WTC11 (cell line): Measurements from ENCODE around the gene ABCA13. TPM values are rescaled to one million over a fixed set of nuclear protein-coding genes. Genes with fewer than 3 reads are reported as not detected.

Experiments
- ATAC-seq: fragments of 200-7000 bp; cut with Tn5 transposase; 2 replicates; pipeline ENCODE4 v1.10.0; 2021; ENCODE audit warnings: mild to moderate bottlenecking, moderate library complexity
- CTCF ChIA-PET: fragments of 300-600 bp; sonication (Branson Sonifier 250); formaldehyde crosslinking; loops from one replicate; lab custom pipeline; 2021; ENCODE audit warnings: antibody characterized with exemption; lab: Charles Lee
- POLR2A ChIA-PET: fragments of 350-600 bp; sonication (Branson Sonifier 250); formaldehyde crosslinking; loops from one replicate; lab custom pipeline; 2021; ENCODE audit warnings: antibody characterized with exemption; lab: Charles Lee
- DNase-seq: peaks from one replicate; pipeline ENCODE4 v3.0.0; 2021; ENCODE audit warnings: low spot score
- H3K27ac Mint-ChIP-seq: 2 replicates; pipeline ENCODE4 v1.8.0; 2021; ENCODE audit warnings: mixed read lengths
- H3K27me3 Mint-ChIP-seq: 2 replicates; pipeline ENCODE4 v1.8.0; 2021; ENCODE audit warnings: low read depth, mild to moderate bottlenecking, moderate library complexity, mixed read lengths
- H3K36me3 Mint-ChIP-seq: 2 replicates; pipeline ENCODE4 v1.8.0; 2021; ENCODE audit warnings: mixed read lengths
- H3K4me1 Mint-ChIP-seq: 2 replicates; pipeline ENCODE4 v1.8.0; 2022; ENCODE audit warnings: mixed read lengths
- H3K4me3 Mint-ChIP-seq: 2 replicates; pipeline ENCODE4 v1.8.0; 2021; ENCODE audit warnings: mild to moderate bottlenecking, moderate library complexity, mixed read lengths
- H3K9me3 Mint-ChIP-seq: 2 replicates; pipeline ENCODE4 v1.8.0; 2021; ENCODE audit warnings: mixed read lengths
- ATF1 ChIP-seq: sonication (generic); formaldehyde crosslinking; IDR thresholded peaks from 2 replicates; pipeline ENCODE4 v1.8.1; 2023; ENCODE audit warnings: mild to moderate bottlenecking, moderate library complexity, missing genetic modification reagents
- FOXK1 ChIP-seq: sonication (generic); formaldehyde crosslinking; IDR thresholded peaks from 2 replicates; pipeline ENCODE4 v1.8.0; 2022; ENCODE audit warnings: mild to moderate bottlenecking, moderate library complexity, missing genetic modification reagents
- FOXP1 ChIP-seq: sonication (generic); formaldehyde crosslinking; IDR thresholded peaks from 2 replicates; pipeline ENCODE4 v1.8.0; 2022; ENCODE audit warnings: missing genetic modification reagents, mild to moderate bottlenecking, moderate library complexity, borderline replicate concordance
- MXD4 ChIP-seq: fragments of 250-450 bp; sonication (Bioruptor Pico); IDR thresholded peaks from 2 replicates; pipeline ENCODE4 v1.8.0; 2021; ENCODE audit warnings: mild to moderate bottlenecking, moderate library complexity, borderline replicate concordance
- NFATC4 ChIP-seq: fragments of 250-450 bp; sonication (Bioruptor Pico); IDR thresholded peaks from 2 replicates; pipeline ENCODE4 v1.9.0; 2021; ENCODE audit warnings: mild to moderate bottlenecking
- NFE2L1 ChIP-seq: sonication (generic); formaldehyde crosslinking; IDR thresholded peaks from 2 replicates; pipeline ENCODE4 v1.8.1; 2023; ENCODE audit warnings: missing genetic modification reagents
- NFYB ChIP-seq: sonication (generic); formaldehyde crosslinking; conservative IDR thresholded peaks from 2 replicates; pipeline ENCODE4 v1.8.0; 2022; ENCODE audit warnings: low read depth, missing genetic modification reagents
- TP53 ChIP-seq: sonication (generic); formaldehyde crosslinking; IDR thresholded peaks from 2 replicates; pipeline ENCODE4 v1.8.1; 2023; ENCODE audit warnings: mild to moderate bottlenecking, missing genetic modification reagents
- ZNF219 ChIP-seq: sonication (generic); formaldehyde crosslinking; IDR thresholded peaks from 2 replicates; pipeline ENCODE4 v1.8.0; 2023; ENCODE audit warnings: missing genetic modification reagents, mild to moderate bottlenecking, borderline replicate concordance
- ZNF281 ChIP-seq: sonication (generic); formaldehyde crosslinking; IDR thresholded peaks from 2 replicates; pipeline ENCODE4 v1.8.0; 2023; ENCODE audit warnings: mild to moderate bottlenecking, missing genetic modification reagents
- ZNF416 ChIP-seq: fragments of 250-450 bp; sonication (Bioruptor Pico); IDR thresholded peaks from 2 replicates; pipeline ENCODE4 v1.9.0; 2021; ENCODE audit warnings: mild to moderate bottlenecking, inconsistent platforms
- ZNF671 ChIP-seq: fragments of 250-450 bp; sonication (Bioruptor Pico); IDR thresholded peaks from 2 replicates; pipeline ENCODE4 v1.8.0; 2021; ENCODE audit warnings: mild to moderate bottlenecking
- total RNA-seq: library from RNA; stranded (reverse); gene quantifications from 3 replicates; pipeline ENCODE4 v1.2.3, GENCODE V29; 2021
- TF ChIP-seq, protein P1 (sequence below): sonication (generic); formaldehyde crosslinking; IDR thresholded peaks from 2 replicates; pipeline ENCODE4 v1.8.1; 2023; ENCODE audit warnings: mild to moderate bottlenecking, missing genetic modification reagents
- TF ChIP-seq, protein P2 (sequence below): sonication (generic); formaldehyde crosslinking; IDR thresholded peaks from 2 replicates; pipeline ENCODE4 v1.8.1; 2023; ENCODE audit warnings: mild to moderate bottlenecking, missing genetic modification reagents, moderate library complexity
- TF ChIP-seq, protein P3 (sequence below): sonication (generic); formaldehyde crosslinking; IDR thresholded peaks from 2 replicates; pipeline ENCODE4 v1.8.1; 2023; ENCODE audit warnings: mild to moderate bottlenecking, moderate library complexity, missing genetic modification reagents
- TF ChIP-seq, protein P4 (sequence below): sonication (generic); formaldehyde crosslinking; IDR thresholded peaks from 2 replicates; pipeline ENCODE4 v1.8.1; 2022; ENCODE audit warnings: mild to moderate bottlenecking, missing genetic modification reagents, moderate library complexity, borderline replicate concordance

Gene ABCA13
- total RNA-seq, 1 experiment from 2014 or later = 0.04 TPM

- no peak for TF ChIP-seq FOXP1 (CRISPR knock-in tag)
- TF ChIP-seq, protein P1, sequence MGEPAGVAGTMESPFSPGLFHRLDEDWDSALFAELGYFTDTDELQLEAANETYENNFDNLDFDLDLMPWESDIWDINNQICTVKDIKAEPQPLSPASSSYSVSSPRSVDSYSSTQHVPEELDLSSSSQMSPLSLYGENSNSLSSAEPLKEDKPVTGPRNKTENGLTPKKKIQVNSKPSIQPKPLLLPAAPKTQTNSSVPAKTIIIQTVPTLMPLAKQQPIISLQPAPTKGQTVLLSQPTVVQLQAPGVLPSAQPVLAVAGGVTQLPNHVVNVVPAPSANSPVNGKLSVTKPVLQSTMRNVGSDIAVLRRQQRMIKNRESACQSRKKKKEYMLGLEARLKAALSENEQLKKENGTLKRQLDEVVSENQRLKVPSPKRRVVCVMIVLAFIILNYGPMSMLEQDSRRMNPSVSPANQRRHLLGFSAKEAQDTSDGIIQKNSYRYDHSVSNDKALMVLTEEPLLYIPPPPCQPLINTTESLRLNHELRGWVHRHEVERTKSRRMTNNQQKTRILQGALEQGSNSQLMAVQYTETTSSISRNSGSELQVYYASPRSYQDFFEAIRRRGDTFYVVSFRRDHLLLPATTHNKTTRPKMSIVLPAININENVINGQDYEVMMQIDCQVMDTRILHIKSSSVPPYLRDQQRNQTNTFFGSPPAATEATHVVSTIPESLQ (CRISPR knock-in tag) = no peak
Observed at GRCh38 chr7:48304641-48305040, 133.4 kb downstream of the ABCA13 start (continued).

- DNase-seq = no peak
- Mint-ChIP-seq H3K9me3 (peaks cover 13% of the 10 kb centered on the region), H3K4me3 (no peak overlapping the region), H3K4me1 (peaks cover 20% of the 10 kb centered on the region), H3K27me3 (no peaks in the 10 kb centered on the region), H3K36me3 (peaks cover 9% of the 10 kb centered on the region), H3K27ac (no peak overlapping the region)
- no peak for ATAC-seq
- ChIA-PET CTCF (interaction anchor here (1.3 kb wide), 1 partner anchor 570 kb away, joined by 4 read pairs; no protein-coding TSS in a partner anchor), POLR2A (no interaction called here)
- TF ChIP-seq FOXP1 (CRISPR knock-in tag) (no peak), FOXK1 (CRISPR knock-in tag) (no peak), ZNF219 (CRISPR knock-in tag) (no peak), NFATC4 (no peak), ZNF671 (no peak), NFE2L1 (CRISPR knock-in tag) (no peak), ZNF416 (no peak), ATF1 (CRISPR knock-in tag) (no peak), ZNF281 (CRISPR knock-in tag) (no peak), TP53 (CRISPR knock-in tag) (no peak), NFYB (no peak), MXD4 (CRISPR knock-in tag) (no peak)
- TF ChIP-seq, protein P2, sequence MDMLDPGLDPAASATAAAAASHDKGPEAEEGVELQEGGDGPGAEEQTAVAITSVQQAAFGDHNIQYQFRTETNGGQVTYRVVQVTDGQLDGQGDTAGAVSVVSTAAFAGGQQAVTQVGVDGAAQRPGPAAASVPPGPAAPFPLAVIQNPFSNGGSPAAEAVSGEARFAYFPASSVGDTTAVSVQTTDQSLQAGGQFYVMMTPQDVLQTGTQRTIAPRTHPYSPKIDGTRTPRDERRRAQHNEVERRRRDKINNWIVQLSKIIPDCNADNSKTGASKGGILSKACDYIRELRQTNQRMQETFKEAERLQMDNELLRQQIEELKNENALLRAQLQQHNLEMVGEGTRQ (CRISPR knock-in tag) = no peak
- TF ChIP-seq, protein P3, sequence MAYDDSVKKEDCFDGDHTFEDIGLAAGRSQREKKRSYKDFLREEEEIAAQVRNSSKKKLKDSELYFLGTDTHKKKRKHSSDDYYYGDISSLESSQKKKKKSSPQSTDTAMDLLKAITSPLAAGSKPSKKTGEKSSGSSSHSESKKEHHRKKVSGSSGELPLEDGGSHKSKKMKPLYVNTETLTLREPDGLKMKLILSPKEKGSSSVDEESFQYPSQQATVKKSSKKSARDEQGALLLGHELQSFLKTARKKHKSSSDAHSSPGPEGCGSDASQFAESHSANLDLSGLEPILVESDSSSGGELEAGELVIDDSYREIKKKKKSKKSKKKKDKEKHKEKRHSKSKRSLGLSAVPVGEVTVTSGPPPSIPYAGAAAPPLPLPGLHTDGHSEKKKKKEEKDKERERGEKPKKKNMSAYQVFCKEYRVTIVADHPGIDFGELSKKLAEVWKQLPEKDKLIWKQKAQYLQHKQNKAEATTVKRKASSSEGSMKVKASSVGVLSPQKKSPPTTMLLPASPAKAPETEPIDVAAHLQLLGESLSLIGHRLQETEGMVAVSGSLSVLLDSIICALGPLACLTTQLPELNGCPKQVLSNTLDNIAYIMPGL (CRISPR knock-in tag) = no peak
- TF ChIP-seq, protein P4, sequence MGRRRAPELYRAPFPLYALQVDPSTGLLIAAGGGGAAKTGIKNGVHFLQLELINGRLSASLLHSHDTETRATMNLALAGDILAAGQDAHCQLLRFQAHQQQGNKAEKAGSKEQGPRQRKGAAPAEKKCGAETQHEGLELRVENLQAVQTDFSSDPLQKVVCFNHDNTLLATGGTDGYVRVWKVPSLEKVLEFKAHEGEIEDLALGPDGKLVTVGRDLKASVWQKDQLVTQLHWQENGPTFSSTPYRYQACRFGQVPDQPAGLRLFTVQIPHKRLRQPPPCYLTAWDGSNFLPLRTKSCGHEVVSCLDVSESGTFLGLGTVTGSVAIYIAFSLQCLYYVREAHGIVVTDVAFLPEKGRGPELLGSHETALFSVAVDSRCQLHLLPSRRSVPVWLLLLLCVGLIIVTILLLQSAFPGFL (CRISPR knock-in tag) = no peak
- TF ChIP-seq, protein P1 (CRISPR knock-in tag) = no peak
Observed at GRCh38 chr7:48305661-48306060, 134.4 kb downstream of the ABCA13 start.
